ENCODE measurements around the gene YTHDF2.

YTHDF2 gene

GRCh38 chr1:28801461-28801860 lies 64.7 kb downstream of the YTHDF2 start:
- DNase-seq (ENCODE audit: low read depth), result no peak

GRCh38 chr1:28803051-28803450 lies 66.3 kb downstream of the YTHDF2 start:
- no peak for DNase-seq (ENCODE audit: low read depth)

- no peak for DNase-seq (ENCODE audit: low read depth)
Measured at GRCh38 chr1:28803662-28804061, 66.9 kb downstream of the YTHDF2 start.

GRCh38 chr1:28804071-28804470 lies 67.3 kb downstream of the YTHDF2 start:
- DNase-seq (ENCODE audit: low read depth), result no peak

GRCh38 chr1:28807046-28807445 lies 70.3 kb downstream of the YTHDF2 start:
- no peak for DNase-seq (ENCODE audit: low read depth)

- DNase-seq (ENCODE audit: low read depth), result no peak
Measured at GRCh38 chr1:28807986-28808385, 71.2 kb downstream of the YTHDF2 start.

- DNase-seq (ENCODE audit: low read depth), result no peak
Measured at GRCh38 chr1:28811369-28811765, 74.6 kb downstream of the YTHDF2 start.

- no peak for DNase-seq (ENCODE audit: low read depth)
Measured at GRCh38 chr1:28811766-28812668, 75.3 kb downstream of the YTHDF2 start, which contains the start of gene OPRD1. OPRD1 (plus strand) TSS chr1:28812170; CDS start chr1:28812384, 214 bp downstream.

- no peak for DNase-seq (ENCODE audit: low read depth)
Measured at GRCh38 chr1:28812669-28813468, 76.1 kb downstream of the YTHDF2 start.

- no peak for DNase-seq (ENCODE audit: low read depth)
Measured at GRCh38 chr1:28813931-28814465, 77.3 kb downstream of the YTHDF2 start.

- DNase-seq (ENCODE audit: low read depth), result no peak
Measured at GRCh38 chr1:28815533-28816185, 78.9 kb downstream of the YTHDF2 start.

- DNase-seq (ENCODE audit: low read depth), result no peak
Measured at GRCh38 chr1:28817133-28817532, 80.4 kb downstream of the YTHDF2 start.

- DNase-seq (ENCODE audit: low read depth), result no peak
Measured at GRCh38 chr1:28819020-28819419, 82.3 kb downstream of the YTHDF2 start.
